Uterus (tissue), 2 donors: ENCODE measurements around the gene PPHLN1.

ENCODE experiments used
- POLR2A ChIP-seq, 2 donors: fragments of 450-650 bp; IDR thresholded peaks; one replicate each; pipeline ENCODE4 v1.6.1; 2016; ENCODE audit warnings: antibody characterized with exemption in 2 of 2, mild to moderate bottlenecking in 1 of 2, moderate library complexity in 1 of 2
- TF ChIP-seq, protein P1 (sequence below), 4 experiments: fragments of 200-600 bp in 2 of 4; fragments of 450-650 bp in 2 of 4; sonication (generic) in 2 of 4; IDR thresholded peaks; one replicate each; pipeline ENCODE4 v1.5.1; 2016 to 2019; ENCODE audit warnings: antibody characterized with exemption in 4 of 4, mild to moderate bottlenecking in 2 of 4, moderate library complexity in 1 of 4

DNA sequence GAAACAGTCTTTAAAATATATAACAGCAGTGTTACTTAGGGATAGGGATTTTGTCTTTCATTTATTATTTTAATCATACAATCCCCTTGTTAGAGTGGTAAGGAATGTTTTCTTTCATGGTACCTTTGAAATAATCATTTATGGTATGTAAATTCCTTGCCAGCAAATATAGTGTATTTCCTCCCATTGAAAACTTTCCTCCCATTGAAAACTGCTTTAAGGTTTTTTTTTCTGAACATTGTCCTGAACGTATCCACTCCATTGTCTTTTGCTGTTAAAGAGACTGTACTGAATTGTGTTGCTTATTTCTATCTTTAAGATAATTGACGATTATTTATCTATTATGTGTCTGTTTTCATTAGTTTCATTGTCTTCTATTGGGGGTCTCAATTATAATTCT, 83.5 kb downstream of the PPHLN1 start:
- TF ChIP-seq, protein P1, sequence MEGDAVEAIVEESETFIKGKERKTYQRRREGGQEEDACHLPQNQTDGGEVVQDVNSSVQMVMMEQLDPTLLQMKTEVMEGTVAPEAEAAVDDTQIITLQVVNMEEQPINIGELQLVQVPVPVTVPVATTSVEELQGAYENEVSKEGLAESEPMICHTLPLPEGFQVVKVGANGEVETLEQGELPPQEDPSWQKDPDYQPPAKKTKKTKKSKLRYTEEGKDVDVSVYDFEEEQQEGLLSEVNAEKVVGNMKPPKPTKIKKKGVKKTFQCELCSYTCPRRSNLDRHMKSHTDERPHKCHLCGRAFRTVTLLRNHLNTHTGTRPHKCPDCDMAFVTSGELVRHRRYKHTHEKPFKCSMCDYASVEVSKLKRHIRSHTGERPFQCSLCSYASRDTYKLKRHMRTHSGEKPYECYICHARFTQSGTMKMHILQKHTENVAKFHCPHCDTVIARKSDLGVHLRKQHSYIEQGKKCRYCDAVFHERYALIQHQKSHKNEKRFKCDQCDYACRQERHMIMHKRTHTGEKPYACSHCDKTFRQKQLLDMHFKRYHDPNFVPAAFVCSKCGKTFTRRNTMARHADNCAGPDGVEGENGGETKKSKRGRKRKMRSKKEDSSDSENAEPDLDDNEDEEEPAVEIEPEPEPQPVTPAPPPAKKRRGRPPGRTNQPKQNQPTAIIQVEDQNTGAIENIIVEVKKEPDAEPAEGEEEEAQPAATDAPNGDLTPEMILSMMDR (IDR thresholded peaks at IDR 0.05) = no peak
- no peak for TF ChIP-seq POLR2A (IDR thresholded peaks at IDR 0.05)
